GM18870 (cell line): ENCODE results near the gene BCOR.

Experiments
- ATAC-seq: cut with Tn5 transposase; IDR thresholded peaks from one replicate; pipeline ENCODE4 v1.9.1; 2021; ENCODE audit warnings: moderate library complexity; ENCODE audit not compliant: unreplicated experiment

Gene BCOR

GRCh38 chrX:40099055-40099958 lies 1.5 kb upstream of the BCOR start:
- ATAC-seq: no peak

- no peak for ATAC-seq
These were observed 701 bp upstream of the BCOR start for GRCh38 chrX:40098264-40099054.

DNA sequence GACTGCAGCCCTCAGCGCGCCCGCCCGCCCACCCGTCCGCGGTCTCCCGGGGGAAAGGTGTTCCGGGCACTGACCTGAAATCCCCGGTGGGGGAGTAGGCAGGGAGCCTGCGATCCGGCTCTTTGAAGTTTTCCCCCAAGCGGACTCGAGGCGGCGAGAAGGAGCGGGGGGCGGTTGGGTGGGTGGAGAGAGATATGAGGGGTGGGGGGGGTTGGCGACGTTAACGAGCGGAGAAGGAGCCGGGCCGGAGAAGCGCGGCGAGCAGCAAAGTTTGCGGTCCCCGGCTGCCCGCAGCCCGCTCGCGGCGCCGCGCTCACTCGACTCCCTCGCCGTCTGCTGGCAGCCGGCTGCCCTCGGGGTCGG lies 636 bp downstream of the BCOR start:
- ATAC-seq: no peak

GRCh38 chrX:40096395-40097091 lies 1.2 kb downstream of the BCOR start:
- ATAC-seq: no peak

GRCh38 chrX:40095583-40096394 lies 2.0 kb downstream of the BCOR start:
- no peak for ATAC-seq

GRCh38 chrX:40094900-40095582 lies 2.7 kb downstream of the BCOR start:
- ATAC-seq: no peak

GRCh38 chrX:40094041-40094899 lies 3.5 kb downstream of the BCOR start:
- ATAC-seq: no peak

DNA sequence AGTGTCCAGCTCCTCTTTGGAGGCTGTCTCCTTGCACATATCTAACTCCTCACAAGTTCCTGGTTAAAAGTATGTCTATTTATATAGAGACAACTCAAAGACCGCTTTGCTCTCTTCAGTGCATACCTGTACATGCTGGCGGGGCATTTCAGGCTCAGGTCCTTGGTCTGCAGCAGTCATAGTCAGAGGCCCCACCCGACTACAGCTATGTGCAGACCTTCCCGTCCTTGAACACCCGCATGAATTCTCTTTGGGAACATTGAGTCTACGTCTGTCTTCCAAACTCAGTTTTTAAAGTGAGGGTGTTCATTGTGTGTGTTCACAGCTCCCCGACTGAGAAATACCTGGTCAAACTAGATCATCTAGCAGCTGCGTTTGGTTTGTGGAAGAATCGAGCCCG lies 4.2 kb downstream of the BCOR start:
- no peak for ATAC-seq

- ATAC-seq: no peak
These were observed 4.8 kb downstream of the BCOR start for GRCh38 chrX:40092808-40093435.

GRCh38 chrX:40091691-40092421 lies 5.9 kb downstream of the BCOR start:
- no peak for ATAC-seq

GRCh38 chrX:40090961-40091360 lies 6.8 kb downstream of the BCOR start:
- no peak for ATAC-seq

GRCh38 chrX:40090050-40090804 lies 7.5 kb downstream of the BCOR start:
- no peak for ATAC-seq

DNA sequence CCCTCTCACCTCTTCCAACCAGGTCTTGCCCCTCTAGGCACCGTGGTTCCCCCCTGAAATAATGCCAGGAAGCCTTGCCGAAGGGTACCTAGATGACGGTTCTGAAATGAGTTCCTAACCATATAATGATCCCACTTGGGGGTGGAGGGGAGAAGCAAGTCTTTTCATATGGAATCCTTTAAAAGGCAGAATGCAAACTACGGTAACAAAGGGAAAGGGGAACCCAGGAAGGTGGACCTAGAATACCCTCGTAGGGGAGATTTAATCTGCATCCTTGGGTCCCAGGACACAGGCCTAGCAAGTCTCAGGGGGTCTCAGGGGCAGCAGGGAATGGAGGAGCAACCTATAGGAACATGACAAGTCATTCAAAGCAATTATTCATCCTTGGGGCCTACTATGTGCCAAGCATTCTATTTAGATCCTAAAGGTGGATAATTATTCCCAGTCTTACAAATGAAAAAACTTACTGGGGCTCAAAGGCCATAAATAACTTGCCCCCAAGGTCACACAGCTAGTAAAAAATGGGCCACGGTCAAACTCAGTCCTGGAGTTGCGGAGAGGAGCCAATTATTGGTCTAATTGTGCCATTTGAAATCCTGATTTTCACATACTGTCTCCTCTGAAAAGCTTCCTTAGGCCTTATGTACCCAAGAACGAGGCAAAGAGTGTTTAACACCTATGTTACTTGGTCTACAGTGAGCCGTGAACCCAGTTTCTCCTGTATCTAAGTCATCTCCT lies 8.8 kb downstream of the BCOR start:
- ATAC-seq: no peak

- no peak for ATAC-seq
These were observed 9.5 kb downstream of the BCOR start for GRCh38 chrX:40088299-40088625.

DNA sequence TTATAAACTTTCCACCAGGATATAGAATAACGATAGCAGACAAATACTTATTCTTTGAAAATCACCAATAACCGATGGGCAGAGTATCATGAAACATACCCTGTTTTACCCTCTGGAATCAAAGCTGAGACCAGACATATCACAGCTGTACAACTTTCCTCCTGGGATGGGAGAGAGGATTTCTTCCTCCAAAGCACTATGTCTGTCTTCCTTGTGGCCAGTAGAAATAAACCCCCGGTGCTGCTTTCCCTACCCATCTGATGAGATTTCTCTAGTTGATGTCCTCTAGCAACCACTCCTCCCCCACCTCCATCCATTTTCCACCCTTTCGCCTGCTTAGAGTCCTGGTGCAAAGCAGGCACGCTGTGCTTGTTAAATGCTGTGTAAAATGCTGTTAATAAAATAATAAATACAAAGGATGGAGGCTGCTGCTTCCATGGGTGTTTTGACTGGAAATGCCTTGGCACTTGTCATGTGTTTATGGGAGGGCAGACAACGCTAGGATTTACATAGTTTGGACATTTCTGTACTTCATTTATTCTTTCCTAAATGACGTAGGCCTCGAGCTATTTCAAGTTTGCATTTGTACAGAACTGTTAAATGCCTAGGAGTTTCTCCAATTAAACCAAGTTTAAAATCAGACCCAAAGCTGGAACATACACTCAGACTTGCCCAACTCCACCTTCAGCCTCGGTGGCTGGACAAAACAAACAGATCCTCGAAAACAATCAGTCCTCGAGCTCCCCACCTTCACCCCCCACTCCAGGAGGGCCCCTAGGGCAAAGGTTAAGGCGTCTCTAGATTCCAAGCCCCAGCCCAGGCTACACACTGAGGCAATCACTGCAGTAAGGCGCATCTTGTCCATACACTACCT lies 10.1 kb downstream of the BCOR start:
- no peak for ATAC-seq
